BJ (cell line): ENCODE measurements around the gene COP1. TPM values are rescaled to one million over a fixed set of nuclear protein-coding genes. Genes with fewer than 3 reads are reported as not detected.
A peak's percentile ranks its signal among the peaks of the same experiment; 100 is the strongest.

Experiments
- CTCF ChIA-PET: fragments of 350-600 bp; formaldehyde crosslinking; extraction: SDS; loops from one replicate; lab custom pipeline; 2021; ENCODE audit warnings: antibody characterized with exemption, inconsistent platforms; lab: Yijun Ruan, JAX
- POLR2A ChIA-PET: fragments of 300-600 bp; sonication (Branson Sonifier 250); formaldehyde crosslinking; extraction: SDS; loops from one replicate; lab custom pipeline; 2021; ENCODE audit warnings: antibody characterized with exemption; lab: Charles Lee
- DNase-seq: peaks from one replicate; pipeline ENCODE4 v3.0.0-alpha.2; 2011; ENCODE audit warnings: low read depth
- H3K27me3 ChIP-seq: 2 replicates; pipeline ENCODE4 v1.6.0; 2011; ENCODE audit warnings: low read length; ENCODE audit not compliant: control insufficient read depth, insufficient read depth
- H3K36me3 ChIP-seq: 2 replicates; pipeline ENCODE4 v1.5.1; 2011; ENCODE audit warnings: low read length; ENCODE audit not compliant: control insufficient read depth, insufficient read depth
- H3K4me3 ChIP-seq: 2 replicates; pipeline ENCODE4 v1.5.1; 2011; ENCODE audit warnings: low read depth, mild to moderate bottlenecking, control low read depth, low read length
- CTCF ChIP-seq: IDR thresholded peaks from 2 replicates; pipeline ENCODE4 v1.5.1; 2011; ENCODE audit warnings: low read depth, mild to moderate bottlenecking, control low read depth, inconsistent platforms, low read length, moderate library complexity; ENCODE audit not compliant: insufficient read depth
- polyA plus RNA-seq: library from polyadenylated mRNA; depleted of rRNA; stranded (reverse); fragments of >200 nt; gene quantifications from 2 replicates; pipeline ENCODE4 v1.2.3, GENCODE V29; 2011

The COP1 gene
- polyA plus RNA-seq, 1 experiment: 14.8 TPM

- H3K4me3 ChIP-seq: no peak overlapping the region
- no peak for TF ChIP-seq CTCF
- no peaks in the 10 kb centered on the region for H3K27me3 ChIP-seq
- DNase-seq: no peak
- peaks cover 1% of the 10 kb centered on the region; the same call in 1 of the 2 replicates for H3K36me3 ChIP-seq
- POLR2A ChIA-PET: no interaction called here
- CTCF ChIA-PET: no interaction called here
These were observed 160.2 kb downstream of the COP1 start for GRCh38 chr1:176046926-176047325.

GRCh38 chr1:176043537-176043936 lies 163.5 kb downstream of the COP1 start:
- POLR2A ChIA-PET: no interaction called here
- H3K27me3 ChIP-seq: no peaks in the 10 kb centered on the region
- CTCF ChIA-PET: no interaction called here
- DNase-seq: no peak
- peaks cover 1% of the 10 kb centered on the region; the same call in 1 of the 2 replicates for H3K36me3 ChIP-seq
- H3K4me3 ChIP-seq: no peak overlapping the region
- TF ChIP-seq CTCF: no peak

GRCh38 chr1:176033881-176034280 lies 173.2 kb downstream of the COP1 start:
- Histone ChIP-seq H3K36me3 (no peaks in the 10 kb centered on the region), H3K27me3 (no peaks in the 10 kb centered on the region), H3K4me3 (no peak overlapping the region)
- no peak for TF ChIP-seq CTCF
- ChIA-PET POLR2A (no interaction called here), CTCF (interaction anchor here (0.8 kb wide), 1 partner anchor 52 kb away, joined by 3 read pairs; no protein-coding TSS in a partner anchor)
- peak; percentile 3 for DNase-seq

GRCh38 chr1:176033474-176033873 lies 173.6 kb downstream of the COP1 start:
- DNase-seq: no peak
- ChIA-PET POLR2A (no interaction called here), CTCF (interaction anchor here (0.8 kb wide), 1 partner anchor 51 kb away, joined by 3 read pairs; no protein-coding TSS in a partner anchor)
- no peak for TF ChIP-seq CTCF
- no peaks in the 10 kb centered on the region for H3K27me3 ChIP-seq
- H3K4me3 ChIP-seq: no peak overlapping the region
- no peaks in the 10 kb centered on the region for H3K36me3 ChIP-seq

- H3K27me3 ChIP-seq: no peaks in the 10 kb centered on the region
- no peak overlapping the region for H3K4me3 ChIP-seq
- ChIA-PET CTCF (interaction anchor here (1.2 kb wide), 1 partner anchor 20 kb away, joined by 4 read pairs; no protein-coding TSS in a partner anchor), POLR2A (no interaction called here)
- TF ChIP-seq CTCF: no peak
- no peak for DNase-seq
- no peaks in the 10 kb centered on the region; the same call in 1 of the 2 replicates for H3K36me3 ChIP-seq
These were observed 174.9 kb downstream of the COP1 start for GRCh38 chr1:176032040-176032645.
